ENCODE measurements around the gene OR2J2. TPM values are rescaled to one million over a fixed set of nuclear protein-coding genes. Genes with fewer than 3 reads are reported as not detected.

Gene OR2J2
- polyA plus RNA-seq, 1 donor from 2014 or later, result not detected

Other genes starting within 250 kb of the OR2J2 start
- gene TRIM27, start 246.9 kb upstream of the OR2J2 start, polyA plus RNA-seq, result 75.0 and 79.7 TPM in 2 replicates
- 4.6 and 4.7 TPM in 2 replicates for gene ZNF311, start 165.6 kb upstream of the OR2J2 start, polyA plus RNA-seq
- gene OR2W1, start 125.7 kb upstream of the OR2J2 start, polyA plus RNA-seq, result not detected in 2 replicates
- gene OR2B3, start 83.6 kb upstream of the OR2J2 start, polyA plus RNA-seq, result not detected in 2 replicates
- 0.12 TPM in 1 of 2 replicates, not detected in the other for gene OR2J1, start 71.4 kb upstream of the OR2J2 start, polyA plus RNA-seq
- not detected in 2 replicates for gene OR2J3, start 62.8 kb upstream of the OR2J2 start, polyA plus RNA-seq
- not detected in 2 replicates for gene OR14J1, start 130.8 kb downstream of the OR2J2 start, polyA plus RNA-seq
- not detected in 2 replicates for gene OR5V1, start 198.0 kb downstream of the OR2J2 start, polyA plus RNA-seq
- gene OR12D3, start 204.4 kb downstream of the OR2J2 start, polyA plus RNA-seq, result not detected in 2 replicates
- gene OR12D2, start 224.7 kb downstream of the OR2J2 start, polyA plus RNA-seq, result not detected in 2 replicates
- gene OR12D1, start 244.0 kb downstream of the OR2J2 start, polyA plus RNA-seq, result not detected in 2 replicates

Measured in neural cell (in vitro differentiated cells).